ENCODE measurements around the gene ME3. TPM values are rescaled to one million over a fixed set of nuclear protein-coding genes. Genes with fewer than 3 reads are reported as not detected.

ME3 gene
- total RNA-seq, 6 experiments from 2014 or later, result 1.9 to 8.5 (median 4.6) TPM

GRCh38 chr11:86478348-86478747 lies 194.1 kb downstream of the ME3 start:
- Histone ChIP-seq H3K4me1 (peaks cover 0 to 5% (median 0%) of the 10 kb centered on the region in 4 donors), H3K9me3 (no peaks in the 10 kb centered on the region), H3K4me3 (no peak overlapping the region), H3K27ac (no peak overlapping the region), H3K27me3 (no peaks in the 10 kb centered on the region), H3K36me3 (no peaks in the 10 kb centered on the region)
- no peak for TF ChIP-seq POLR2A (IDR thresholded peaks at IDR 0.05)
- TF ChIP-seq CTCF (IDR thresholded peaks at IDR 0.05), result no peak
- no peak for ATAC-seq
- DNase-seq, result no peak
- intact Hi-C loops (cut with DNase I), result no loop called here

GRCh38 chr11:86477495-86478155 lies 194.8 kb downstream of the ME3 start:
- Histone ChIP-seq H3K9me3 (no peaks in the 10 kb centered on the region), H3K27ac (peak overlapping the region; percentile 15 to 28 (median 16)), H3K36me3 (no peaks in the 10 kb centered on the region), H3K4me3 (no peak overlapping the region), H3K27me3 (no peaks in the 10 kb centered on the region), H3K4me1 (peaks cover 0 to 5% (median 0%) of the 10 kb centered on the region in 4 donors)
- intact Hi-C loops (cut with DNase I), result no loop called here
- ATAC-seq (peak in 3 of 4 donors; percentile 14 to 31 (median 26)), DNase-seq (no peak)
- no peak for TF ChIP-seq CTCF (IDR thresholded peaks at IDR 0.05)
- TF ChIP-seq POLR2A (IDR thresholded peaks at IDR 0.05), result no peak
- WGBS (ENCODE audit: insufficient coverage, low coverage, low lambda C conversion rate, missing lambda C conversion rate), result 61% methylated on average over 4 of the region's 5 CpGs

GRCh38 chr11:86476109-86476861 lies 196.1 kb downstream of the ME3 start:
- no peaks in the 10 kb centered on the region for H3K9me3 ChIP-seq
- peaks cover 0 to 5% (median 0%) of the 10 kb centered on the region in 4 donors for H3K4me1 ChIP-seq
- peak; percentile 52 to 71 (median 63) for ATAC-seq
- peak overlapping the region; percentile 16 to 41 (median 28) for H3K27ac ChIP-seq
- H3K27me3 ChIP-seq, result no peaks in the 10 kb centered on the region
- no peak overlapping the region for H3K4me3 ChIP-seq
- 51% methylated on average over 6 of the region's 6 CpGs for WGBS (ENCODE audit: insufficient coverage, low coverage, low lambda C conversion rate, missing lambda C conversion rate)
- DNase-seq, result no peak
- TF ChIP-seq CTCF (IDR thresholded peaks at IDR 0.05) (no peak), POLR2A (IDR thresholded peaks at IDR 0.05) (no peak)
- H3K36me3 ChIP-seq, result no peaks in the 10 kb centered on the region
- intact Hi-C loops (cut with DNase I), result no loop called here

- no peak overlapping the region for H3K4me3 ChIP-seq
- H3K9me3 ChIP-seq, result no peaks in the 10 kb centered on the region
- TF ChIP-seq POLR2A (IDR thresholded peaks at IDR 0.05), result no peak
- no peak for TF ChIP-seq CTCF (IDR thresholded peaks at IDR 0.05)
- H3K27ac ChIP-seq, result no peak overlapping the region
- WGBS (ENCODE audit: insufficient coverage, low coverage, low lambda C conversion rate, missing lambda C conversion rate), result 97% methylated on average over 3 of the region's 3 CpGs
- no peak for DNase-seq
- no peaks in the 10 kb centered on the region for H3K36me3 ChIP-seq
- H3K4me1 ChIP-seq, result peaks cover 0 to 5% (median 0%) of the 10 kb centered on the region in 4 donors
- ATAC-seq, result no peak
- intact Hi-C loops (cut with DNase I), result no loop called here
- no peaks in the 10 kb centered on the region for H3K27me3 ChIP-seq
These were observed 197.4 kb downstream of the ME3 start for GRCh38 chr11:86475027-86475426.

Data from right lobe of liver (tissue), 6 donors.